NCI-H2196 (cell line): ENCODE data around the gene ZBTB1.
"Not testable (repeated sequence)": the region's sequence is repeated elsewhere in the genome, so short reads cannot be mapped to it uniquely, and the experiment has no call there.

Source experiments
- DNase-seq: peaks from one replicate; lab custom pipeline; 2025; ENCODE audit not compliant: unreplicated experiment; lab: John Stamatoyannopoulos, UW

ZBTB1 gene

GRCh38 chr14:64522591-64523355 lies 18.2 kb downstream of the ZBTB1 start:
- DNase-seq, result no peak

DNA sequence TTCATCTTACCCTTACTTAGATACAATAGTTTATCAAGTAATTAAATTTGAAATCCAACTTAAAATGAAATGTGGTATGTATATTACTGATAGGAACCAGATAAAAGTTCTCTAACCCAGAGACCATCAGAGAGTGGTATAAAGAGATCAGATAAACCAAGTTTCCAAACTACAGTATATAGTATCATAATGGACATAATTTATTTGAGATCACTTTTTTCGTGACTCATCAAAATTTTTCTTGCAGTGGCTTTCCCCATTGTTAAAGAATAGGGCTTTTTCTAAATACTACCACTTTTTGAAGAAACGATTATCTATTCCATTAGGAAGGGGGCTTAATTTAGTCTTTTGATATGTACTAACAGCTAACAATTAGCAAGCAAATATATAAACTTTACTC lies 20.8 kb downstream of the ZBTB1 start:
- no peak for DNase-seq

- no peak for DNase-seq
Observed at GRCh38 chr14:64531567-64531966, 27.0 kb downstream of the ZBTB1 start.

GRCh38 chr14:64536488-64537245 lies 32.1 kb downstream of the ZBTB1 start:
- no peak for DNase-seq

DNA sequence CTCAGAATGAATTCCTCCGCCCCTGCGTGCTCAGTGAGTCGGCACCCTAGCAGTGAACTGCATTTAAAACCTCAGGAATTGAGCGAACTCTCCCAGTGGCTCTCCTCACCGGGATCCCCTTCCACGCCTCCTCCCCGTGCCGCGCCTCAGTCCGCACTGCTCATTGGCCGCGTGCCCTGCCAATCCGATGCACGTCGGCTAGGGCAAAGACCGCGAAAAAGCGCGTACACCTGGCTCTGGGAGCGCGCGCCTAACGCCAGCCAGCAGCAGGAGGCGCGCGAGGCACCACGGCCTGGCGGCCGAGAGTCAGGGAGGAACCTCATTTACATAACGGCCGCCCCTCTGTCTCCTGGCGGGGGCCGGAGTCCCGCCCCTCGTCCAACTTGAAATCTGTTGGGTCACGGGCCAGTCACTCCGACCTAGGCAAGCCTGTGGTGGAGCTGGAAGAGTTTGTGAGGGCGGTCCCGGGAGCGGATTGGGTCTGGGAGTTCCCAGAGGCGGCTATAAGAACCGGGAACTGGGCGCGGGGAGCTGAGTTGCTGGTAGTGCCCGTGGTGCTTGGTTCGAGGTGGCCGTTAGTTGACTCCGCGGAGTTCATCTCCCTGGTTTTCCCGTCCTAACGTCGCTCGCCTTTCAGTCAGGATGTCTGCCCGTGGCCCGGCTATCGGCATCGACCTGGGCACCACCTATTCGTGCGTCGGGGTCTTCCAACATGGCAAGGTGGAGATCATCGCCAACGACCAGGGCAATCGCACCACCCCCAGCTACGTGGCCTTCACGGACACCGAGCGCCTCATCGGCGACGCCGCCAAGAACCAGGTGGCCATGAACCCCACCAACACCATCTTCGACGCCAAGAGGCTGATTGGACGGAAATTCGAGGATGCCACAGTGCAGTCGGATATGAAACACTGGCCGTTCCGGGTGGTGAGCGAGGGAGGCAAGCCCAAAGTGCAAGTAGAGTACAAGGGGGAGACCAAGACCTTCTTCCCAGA lies 35.9 kb downstream of the ZBTB1 start, which contains the start of gene HSPA2:
HSPA2 (plus strand) TSS at position 534 of the 995 bp plus-strand sequence; CDS start at position 643, 109 bp downstream.
- peak; percentile 98 for DNase-seq

- DNase-seq, result no peak
Observed at GRCh38 chr14:64541261-64541971, 36.8 kb downstream of the ZBTB1 start.

GRCh38 chr14:64541972-64542835 lies 37.6 kb downstream of the ZBTB1 start:
- no peak for DNase-seq

DNA sequence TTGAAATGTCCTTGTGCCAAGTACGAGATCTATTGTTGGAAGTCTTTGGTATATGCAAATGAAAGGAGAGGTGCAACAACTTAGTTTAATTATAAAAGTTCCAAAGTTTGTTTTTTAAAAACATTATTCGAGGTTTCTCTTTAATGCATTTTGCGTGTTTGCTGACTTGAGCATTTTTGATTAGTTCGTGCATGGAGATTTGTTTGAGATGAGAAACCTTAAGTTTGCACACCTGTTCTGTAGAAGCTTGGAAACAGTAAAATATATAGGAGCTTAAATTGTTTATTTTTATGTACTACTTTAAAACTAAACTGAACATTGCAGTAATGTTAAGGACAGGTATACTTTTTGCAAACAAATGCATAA lies 38.2 kb downstream of the ZBTB1 start:
- no peak for DNase-seq

GRCh38 chr14:64544607-64545312 lies 40.2 kb downstream of the ZBTB1 start:
- DNase-seq, result no peak

- DNase-seq, result no peak
Observed at GRCh38 chr14:64549016-64549415, 44.4 kb downstream of the ZBTB1 start.

DNA sequence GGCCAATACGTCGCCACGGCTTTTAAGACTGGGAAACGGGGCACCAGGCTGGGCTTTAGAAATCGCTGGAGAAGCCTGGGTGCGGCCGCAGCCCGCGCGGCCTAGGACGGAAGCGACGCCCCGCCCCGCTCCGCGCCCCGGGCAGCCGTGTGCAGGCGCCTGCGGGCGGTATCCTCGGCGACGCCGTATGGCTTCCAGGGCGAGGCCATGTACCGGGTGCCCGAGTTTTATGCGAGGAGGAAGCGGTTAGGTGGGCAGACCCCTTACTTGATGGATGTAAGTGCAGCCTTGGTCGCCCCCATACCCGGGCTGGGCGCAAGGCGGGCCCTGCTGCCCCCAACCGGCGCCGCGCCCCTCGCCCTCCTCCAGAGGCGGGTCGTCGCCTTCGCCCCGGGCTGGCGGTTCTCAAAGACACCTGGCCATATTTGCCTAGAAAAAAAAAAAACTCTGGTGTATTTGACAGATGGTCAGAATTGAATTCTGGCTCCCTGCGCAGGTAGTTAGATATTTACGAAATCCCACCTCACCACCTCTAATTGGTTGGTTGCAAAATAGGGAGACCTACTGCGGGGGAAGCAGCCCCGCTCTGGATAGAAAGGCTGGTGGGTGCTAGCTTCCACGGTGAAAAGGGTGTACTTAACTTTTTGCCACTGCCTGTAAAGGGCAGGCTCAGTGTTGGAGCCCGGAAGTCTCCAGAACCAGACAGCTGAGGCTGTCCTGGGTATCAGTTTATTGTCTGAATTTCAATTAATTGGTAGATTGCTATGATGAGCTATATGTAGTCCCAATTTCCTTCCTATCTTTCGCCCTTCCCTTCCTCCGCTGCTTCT lies 45.4 kb downstream of the ZBTB1 start, which contains the start of gene PPP1R36:
PPP1R36 (plus strand) TSS at position 171 of the 830 bp plus-strand sequence; CDS start at position 208, 37 bp downstream.
- no peak for DNase-seq

DNA sequence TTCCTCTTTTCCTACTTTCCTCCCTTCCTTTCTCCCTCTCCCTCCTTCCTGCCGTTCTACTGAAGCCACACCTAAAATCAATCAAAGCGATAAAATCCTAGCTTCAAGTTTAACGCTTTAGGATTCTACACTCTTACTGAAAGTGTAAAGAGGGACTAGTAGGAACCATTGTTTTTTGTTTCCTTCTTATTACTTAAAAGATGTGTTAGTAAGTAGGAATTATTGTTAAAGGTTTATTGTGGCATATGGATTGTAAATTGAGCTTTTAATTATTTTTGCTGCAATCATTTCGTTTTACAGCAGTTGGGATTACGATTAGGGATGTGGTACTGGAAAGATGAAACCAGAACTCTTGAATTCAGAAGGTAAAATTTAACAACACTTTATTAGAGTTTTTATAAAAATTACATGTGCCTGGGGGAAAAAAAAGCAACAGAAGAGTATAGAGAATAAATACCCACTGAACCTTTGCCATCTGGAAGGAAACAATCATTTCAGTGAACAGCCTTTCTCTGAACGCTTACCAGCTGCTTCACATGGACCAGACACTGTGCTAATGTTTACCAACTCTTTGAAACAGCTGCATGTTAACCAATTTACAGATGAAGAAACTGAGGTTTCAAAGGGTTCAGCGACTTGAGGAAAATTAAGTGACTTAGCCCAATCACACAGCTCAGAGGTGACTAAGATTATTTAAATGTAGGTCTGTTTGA lies 46.2 kb downstream of the ZBTB1 start:
- DNase-seq, result no peak

- DNase-seq, result no peak
Observed at GRCh38 chr14:64554556-64554955, 50.0 kb downstream of the ZBTB1 start.

- no peak for DNase-seq
Observed at GRCh38 chr14:64556526-64556925, 52.0 kb downstream of the ZBTB1 start.

GRCh38 chr14:64558216-64558615 lies 53.6 kb downstream of the ZBTB1 start:
- not testable (repeated sequence) for DNase-seq

GRCh38 chr14:64561631-64562030 lies 57.1 kb downstream of the ZBTB1 start:
- DNase-seq, result peak; percentile 46

- DNase-seq, result peak; percentile 18
Observed at GRCh38 chr14:64562436-64562835, 57.9 kb downstream of the ZBTB1 start.
